Nephron progenitor cell (in vitro differentiated cells): ENCODE measurements around the gene R3HCC1L.

ENCODE experiments used
- DNase-seq: peaks from one replicate; pipeline ENCODE4 v3.0.0; 2021
- H3K27ac Mint-ChIP-seq: 2 replicates; pipeline ENCODE4 v1.8.0; 2021; ENCODE audit warnings: mild to moderate bottlenecking, moderate library complexity, mixed read lengths
- H3K27me3 Mint-ChIP-seq: 2 replicates; pipeline ENCODE4 v1.8.0; 2021; ENCODE audit warnings: mild to moderate bottlenecking, low read depth, mixed read lengths; ENCODE audit not compliant: poor library complexity
- H3K36me3 Mint-ChIP-seq: 2 replicates; pipeline ENCODE4 v1.8.0; 2021; ENCODE audit warnings: low read depth, mixed read lengths
- H3K4me1 Mint-ChIP-seq: 2 replicates; pipeline ENCODE4 v1.8.0; 2021; ENCODE audit warnings: mixed read lengths
- H3K4me3 Mint-ChIP-seq: 2 replicates; pipeline ENCODE4 v1.8.0; 2021; ENCODE audit warnings: mild to moderate bottlenecking, moderate library complexity, mixed read lengths
- H3K9me3 Mint-ChIP-seq: 2 replicates; pipeline ENCODE4 v1.8.0; 2021; ENCODE audit warnings: mild to moderate bottlenecking, moderate library complexity, mixed read lengths
- CTCF ChIP-seq: fragments of 200-600 bp; sonication (generic); IDR thresholded peaks from 2 replicates; pipeline ENCODE4 v1.5.0; 2021; ENCODE audit warnings: antibody characterized with exemption

Gene R3HCC1L

GRCh38 chr10:98163941-98164340, 29.5 kb downstream of the R3HCC1L start:
- Mint-ChIP-seq H3K4me1 (peaks cover 20% of the 10 kb centered on the region), H3K36me3 (peaks cover 24% of the 10 kb centered on the region), H3K27ac (no peak overlapping the region), H3K9me3 (no peaks in the 10 kb centered on the region), H3K27me3 (no peaks in the 10 kb centered on the region), H3K4me3 (no peak overlapping the region)
- no peak for TF ChIP-seq CTCF
- no peak for DNase-seq

- H3K27ac Mint-ChIP-seq = no peak overlapping the region
- H3K27me3 Mint-ChIP-seq = no peaks in the 10 kb centered on the region
- TF ChIP-seq CTCF = no peak
- peaks cover 24% of the 10 kb centered on the region for H3K36me3 Mint-ChIP-seq
- H3K4me1 Mint-ChIP-seq = peaks cover 38% of the 10 kb centered on the region
- H3K9me3 Mint-ChIP-seq = no peaks in the 10 kb centered on the region
- DNase-seq = no peak
- no peak overlapping the region for H3K4me3 Mint-ChIP-seq
Observed at GRCh38 chr10:98167191-98167590, 32.7 kb downstream of the R3HCC1L start.

- Mint-ChIP-seq H3K36me3 (peaks cover 19% of the 10 kb centered on the region), H3K9me3 (no peaks in the 10 kb centered on the region), H3K27me3 (no peaks in the 10 kb centered on the region), H3K4me3 (no peak overlapping the region), H3K4me1 (peaks cover 46% of the 10 kb centered on the region), H3K27ac (no peak overlapping the region)
- DNase-seq = peak; percentile 6
- TF ChIP-seq CTCF = no peak
Observed at GRCh38 chr10:98168147-98168546, 33.7 kb downstream of the R3HCC1L start.

GRCh38 chr10:98168766-98169165, 34.3 kb downstream of the R3HCC1L start:
- peaks cover 19% of the 10 kb centered on the region for H3K36me3 Mint-ChIP-seq
- peaks cover 52% of the 10 kb centered on the region for H3K4me1 Mint-ChIP-seq
- no peak overlapping the region for H3K4me3 Mint-ChIP-seq
- no peaks in the 10 kb centered on the region for H3K9me3 Mint-ChIP-seq
- no peak for TF ChIP-seq CTCF
- peak overlapping the region; percentile 11 for H3K27ac Mint-ChIP-seq
- no peaks in the 10 kb centered on the region for H3K27me3 Mint-ChIP-seq
- no peak for DNase-seq

GRCh38 chr10:98169379-98169778, 34.9 kb downstream of the R3HCC1L start:
- H3K4me1 Mint-ChIP-seq = peaks cover 56% of the 10 kb centered on the region
- no peaks in the 10 kb centered on the region for H3K27me3 Mint-ChIP-seq
- H3K36me3 Mint-ChIP-seq = peaks cover 21% of the 10 kb centered on the region
- no peaks in the 10 kb centered on the region for H3K9me3 Mint-ChIP-seq
- H3K4me3 Mint-ChIP-seq = no peak overlapping the region
- H3K27ac Mint-ChIP-seq = no peak overlapping the region
- no peak for TF ChIP-seq CTCF
- no peak for DNase-seq

- peak; percentile 49 for DNase-seq
- H3K4me1 Mint-ChIP-seq = peaks cover 56% of the 10 kb centered on the region
- H3K27me3 Mint-ChIP-seq = no peaks in the 10 kb centered on the region
- H3K4me3 Mint-ChIP-seq = no peak overlapping the region
- no peak overlapping the region for H3K27ac Mint-ChIP-seq
- H3K36me3 Mint-ChIP-seq = peaks cover 27% of the 10 kb centered on the region
- no peaks in the 10 kb centered on the region for H3K9me3 Mint-ChIP-seq
- TF ChIP-seq CTCF = peak; percentile 79
Observed at GRCh38 chr10:98170249-98171117, 36.0 kb downstream of the R3HCC1L start.
